ENCODE measurements around the gene PTPN9. TPM values are rescaled to one million over a fixed set of nuclear protein-coding genes. Genes with fewer than 3 reads are reported as not detected.
"Not testable (repeated sequence)": the region's sequence is repeated elsewhere in the genome, so short reads cannot be mapped to it uniquely, and the experiment has no call there.

The PTPN9 gene
- total and polyA plus RNA-seq, 2 of the 13 experiments (the other 11 are each of a cell fraction or from before 2014, with no cell fraction given): 16.6 to 19.9 TPM

GRCh38 chr15:75545064-75545463 lies 34.1 kb downstream of the PTPN9 start:
- POLR2A ChIA-PET: no interaction called here
- no TSS peak for BruUV-seq (replicated peaks)
- no peaks in the 10 kb centered on the region for H3K9me3 ChIP-seq (ENCODE audit: low read length)
- peaks cover 7% of the 10 kb centered on the region for H3K79me2 ChIP-seq (ENCODE audit: insufficient read depth, low read length)
- WGBS (ENCODE audit: low lambda C conversion rate): 97% methylated on average over 1 of the region's 1 CpG
- H4K20me1 ChIP-seq (ENCODE audit: insufficient read depth, low read length): no peaks in the 10 kb centered on the region
- in situ Hi-C loops (cut with HindIII; ENCODE audit: extremely low pct_ligation_motif_present, low pct_unique_long_range_greater_than_20kb) (no loop called here), intact Hi-C loops (cut with micrococcal nuclease; ENCODE audit: unreplicated experiment) (no loop called here)
- TF ChIP-seq, protein P1, sequence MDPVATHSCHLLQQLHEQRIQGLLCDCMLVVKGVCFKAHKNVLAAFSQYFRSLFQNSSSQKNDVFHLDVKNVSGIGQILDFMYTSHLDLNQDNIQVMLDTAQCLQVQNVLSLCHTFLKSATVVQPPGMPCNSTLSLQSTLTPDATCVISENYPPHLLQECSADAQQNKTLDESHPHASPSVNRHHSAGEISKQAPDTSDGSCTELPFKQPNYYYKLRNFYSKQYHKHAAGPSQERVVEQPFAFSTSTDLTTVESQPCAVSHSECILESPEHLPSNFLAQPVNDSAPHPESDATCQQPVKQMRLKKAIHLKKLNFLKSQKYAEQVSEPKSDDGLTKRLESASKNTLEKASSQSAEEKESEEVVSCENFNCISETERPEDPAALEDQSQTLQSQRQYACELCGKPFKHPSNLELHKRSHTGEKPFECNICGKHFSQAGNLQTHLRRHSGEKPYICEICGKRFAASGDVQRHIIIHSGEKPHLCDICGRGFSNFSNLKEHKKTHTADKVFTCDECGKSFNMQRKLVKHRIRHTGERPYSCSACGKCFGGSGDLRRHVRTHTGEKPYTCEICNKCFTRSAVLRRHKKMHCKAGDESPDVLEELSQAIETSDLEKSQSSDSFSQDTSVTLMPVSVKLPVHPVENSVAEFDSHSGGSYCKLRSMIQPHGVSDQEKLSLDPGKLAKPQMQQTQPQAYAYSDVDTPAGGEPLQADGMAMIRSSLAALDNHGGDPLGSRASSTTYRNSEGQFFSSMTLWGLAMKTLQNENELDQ (CRISPR knock-in tag; IDR thresholded peaks at IDR 0.05; ENCODE audit: borderline replicate concordance): no peak
- H3K9ac ChIP-seq (ENCODE audit: insufficient read depth, low read depth, low read length): no peak overlapping the region
- CTCF ChIA-PET (ENCODE audit: low intra/inter-chr PET ratio, low total read pairs): no interaction called here
- no peak overlapping the region for H2AFZ ChIP-seq (ENCODE audit: low read length)
- H3K4me1 ChIP-seq (ENCODE audit: insufficient read depth, low read length): peaks cover 17% of the 10 kb centered on the region
- ATAC-seq: no peak
- H3K4me2 ChIP-seq (ENCODE audit: low read depth, low read length): no peak overlapping the region
- H3K27me3 ChIP-seq (ENCODE audit: control insufficient read depth in 1 of 2, insufficient read depth in 2 of 2, low read length in 2 of 2): no peaks in the 10 kb centered on the region; a peak in 1 of 5 replicates
- H3K4me3 ChIP-seq (replicated peaks in 1 of 3; ENCODE audit: insufficient read depth in 1 of 3, low read depth in 2 of 3, low read length in 3 of 3): no peak overlapping the region
- DNase-seq (ENCODE audit: low spot score): no peak
- H3K27ac ChIP-seq (ENCODE audit: extremely low read length, insufficient read depth, low read length): no peak overlapping the region
- no peak for FAIRE-seq
- H3K36me3 ChIP-seq (replicated peaks in 1 of 2; ENCODE audit: control insufficient read depth in 1 of 2, insufficient read depth in 2 of 2, low read length in 2 of 2): peaks cover 0 to 7% of the 10 kb centered on the region in 2 experiments; a peak in 1 of 5 replicates

GRCh38 chr15:75544359-75544758 lies 34.8 kb downstream of the PTPN9 start:
- Histone ChIP-seq H3K36me3 (replicated peaks in 1 of 2; ENCODE audit: control insufficient read depth in 1 of 2, insufficient read depth in 2 of 2, low read length in 2 of 2) (peaks cover 0 to 7% of the 10 kb centered on the region in 2 experiments; a peak in 1 of 5 replicates), H3K4me2 (ENCODE audit: low read depth, low read length) (no peak overlapping the region), H4K20me1 (ENCODE audit: insufficient read depth, low read length) (no peaks in the 10 kb centered on the region), H3K9ac (ENCODE audit: insufficient read depth, low read depth, low read length) (no peak overlapping the region), H3K27ac (ENCODE audit: extremely low read length, insufficient read depth, low read length) (no peak overlapping the region), H3K9me3 (ENCODE audit: low read length) (no peaks in the 10 kb centered on the region), H2AFZ (ENCODE audit: low read length) (no peak overlapping the region), H3K79me2 (ENCODE audit: insufficient read depth, low read length) (peaks cover 7% of the 10 kb centered on the region), H3K27me3 (ENCODE audit: control insufficient read depth in 1 of 2, insufficient read depth in 2 of 2, low read length in 2 of 2) (no peaks in the 10 kb centered on the region; a peak in 1 of 5 replicates), H3K4me1 (ENCODE audit: insufficient read depth, low read length) (peaks cover 17% of the 10 kb centered on the region), H3K4me3 (replicated peaks in 1 of 3; ENCODE audit: insufficient read depth in 1 of 3, low read depth in 2 of 3, low read length in 3 of 3) (no peak overlapping the region)
- ChIA-PET CTCF (ENCODE audit: low intra/inter-chr PET ratio, low total read pairs) (no interaction called here), POLR2A (interaction anchor here (0.7 kb wide), 1 partner anchor 99 kb away, joined by 3 read pairs; no protein-coding TSS in a partner anchor)
- DNase-seq (ENCODE audit: low spot score): no peak
- in situ Hi-C loops (cut with HindIII; ENCODE audit: extremely low pct_ligation_motif_present, low pct_unique_long_range_greater_than_20kb) (no loop called here), intact Hi-C loops (cut with micrococcal nuclease; ENCODE audit: unreplicated experiment) (no loop called here)
- BruUV-seq (replicated peaks): no TSS peak
- WGBS (ENCODE audit: low lambda C conversion rate): 100% methylated on average over 2 of the region's 2 CpGs
- TF ChIP-seq ZNF770 (CRISPR knock-in tag; IDR thresholded peaks at IDR 0.05) (0 out of 2 replicates have a peak, but pooled peaks have one; percentile 66), ZBTB25 (CRISPR knock-in tag; IDR thresholded peaks at IDR 0.05) (no peak)
- ATAC-seq: no peak
- FAIRE-seq: no peak

- H3K9ac ChIP-seq (ENCODE audit: insufficient read depth, low read depth, low read length); ATAC-seq; DNase-seq (ENCODE audit: low spot score); CTCF ChIA-PET (ENCODE audit: low intra/inter-chr PET ratio, low total read pairs); H3K27ac ChIP-seq (ENCODE audit: extremely low read length, insufficient read depth, low read length); H3K4me2 ChIP-seq (ENCODE audit: low read depth, low read length); H3K27me3 ChIP-seq (ENCODE audit: control insufficient read depth in 1 of 2, insufficient read depth in 2 of 2, low read length in 2 of 2); in situ Hi-C loops (cut with HindIII; ENCODE audit: extremely low pct_ligation_motif_present, low pct_unique_long_range_greater_than_20kb); H3K4me3 ChIP-seq (replicated peaks in 1 of 3; ENCODE audit: insufficient read depth in 1 of 3, low read depth in 2 of 3, low read length in 3 of 3); intact Hi-C loops (cut with micrococcal nuclease; ENCODE audit: unreplicated experiment); FAIRE-seq; H3K79me2 ChIP-seq (ENCODE audit: insufficient read depth, low read length); H4K20me1 ChIP-seq (ENCODE audit: insufficient read depth, low read length); POLR2A ChIA-PET; H3K9me3 ChIP-seq (ENCODE audit: low read length); H2AFZ ChIP-seq (ENCODE audit: low read length); H3K36me3 ChIP-seq (replicated peaks in 1 of 2; ENCODE audit: control insufficient read depth in 1 of 2, insufficient read depth in 2 of 2, low read length in 2 of 2): not testable (repeated sequence)
- peaks cover 17% of the 10 kb centered on the region for H3K4me1 ChIP-seq (ENCODE audit: insufficient read depth, low read length)
- 90% methylated on average over 6 of the region's 6 CpGs for WGBS (ENCODE audit: low lambda C conversion rate)
- BruUV-seq (replicated peaks): TSS peak; percentile 47
Observed at GRCh38 chr15:75542949-75543545, 36.1 kb downstream of the PTPN9 start.

All from HepG2 (cell line).